Gastroesophageal sphincter (tissue), 4 donors: ENCODE results near the gene DLG3. TPM values are rescaled to one million over a fixed set of nuclear protein-coding genes. Genes with fewer than 3 reads are reported as not detected.

Experiments used
- ATAC-seq: fragments of 150-250 bp; one replicate; pipeline ENCODE4 v1.9.1; 2016; ENCODE audit warnings: mild to moderate bottlenecking, moderate library complexity
- H3K27ac ChIP-seq, 4 donors: fragments of 200-600 bp; sonication (generic) in 3 of 4; 1 replicate in 3 of 4; 2 replicates in 1 of 4; pipeline ENCODE4 v1.5.1; 2016 to 2019
- H3K27me3 ChIP-seq: fragments of 200-600 bp; sonication (generic); one replicate; pipeline ENCODE4 v1.5.1; 2019
- H3K36me3 ChIP-seq, 2 donors: fragments of 200-600 bp; sonication (generic); one replicate each; pipeline ENCODE4 v1.5.1; 2019; ENCODE audit warnings: control low read depth in 1 of 2
- H3K4me1 ChIP-seq, 3 donors: fragments of 200-600 bp; sonication (generic); 1 replicate in 2 of 3; 2 replicates in 1 of 3; pipeline ENCODE4 v1.5.1; 2016 to 2019; ENCODE audit warnings: control low read depth in 2 of 3
- H3K4me3 ChIP-seq, 2 donors: fragments of 200-600 bp; sonication (generic); one replicate each; pipeline ENCODE4 v1.5.1; 2019; ENCODE audit warnings: mild to moderate bottlenecking in 1 of 2, moderate library complexity in 1 of 2
- H3K9me3 ChIP-seq, 3 donors: fragments of 200-600 bp; sonication (generic); one replicate each; pipeline ENCODE4 v1.5.1; 2017 to 2019; ENCODE audit warnings: control low read depth in 2 of 3
- EP300 ChIP-seq: sonication (generic); formaldehyde crosslinking; IDR thresholded peaks from one replicate; pipeline ENCODE4 v1.6.1; 2017; ENCODE audit warnings: antibody characterized with exemption, mild to moderate bottlenecking
- POLR2A ChIP-seq, 2 donors: fragments of 450-650 bp; IDR thresholded peaks; one replicate each; pipeline ENCODE4 v1.6.1; 2017; ENCODE audit warnings: antibody characterized with exemption in 2 of 2, mild to moderate bottlenecking in 2 of 2, moderate library complexity in 1 of 2
- POLR2AphosphoS5 ChIP-seq: sonication (generic); formaldehyde crosslinking; IDR thresholded peaks from one replicate; pipeline ENCODE4 v1.6.1; 2017; ENCODE audit warnings: antibody characterized with exemption
- WGBS, 2 donors: methylation state at CpG; one replicate each; pipeline ENCODE4 v1.1.5; 2018; ENCODE audit warnings: low coverage in 1 of 2; 5-methylcytosine and 5-hydroxymethylcytosine counted together
- total RNA-seq, 4 donors: library from RNA; depleted of rRNA; stranded (reverse); fragments of >200 nt; gene quantifications; one replicate each; pipeline ENCODE4 v1.1.0, GENCODE V29; 2016
- TF ChIP-seq, protein P1 (sequence below), 4 experiments: fragments of 200-600 bp in 2 of 4; fragments of 450-650 bp in 2 of 4; sonication (generic) in 1 of 4; IDR thresholded peaks; one replicate each; pipeline ENCODE4 v1.5.1; 2017 to 2019; ENCODE audit warnings: antibody characterized with exemption in 4 of 4, mild to moderate bottlenecking in 2 of 4, moderate library complexity in 2 of 4

The DLG3 gene
- total RNA-seq, 4 donors from 2014 or later = 22.3 to 46.2 (median 26.8) TPM

GRCh38 chrX:70433848-70434351 is 10.7 kb upstream of the DLG3 start:
- 43% methylated on average over 5 of the region's 37 CpGs; no CpG with 5 or more reads in 1 of the 2 donors for WGBS, 2 donors

GRCh38 chrX:70434352-70434866 is 10.2 kb upstream of the DLG3 start:
- ATAC-seq = peak; percentile 87
- Histone ChIP-seq H3K4me1 (peaks cover 0 to 14% (median 0%) of the 10 kb centered on the region in 3 donors), H3K4me3 (peak overlapping the region; percentile 66 to 71), H3K27ac (peak overlapping the region; percentile 54 to 83 (median 78)), H3K9me3 (no peaks in the 10 kb centered on the region), H3K27me3 (no peaks in the 10 kb centered on the region), H3K36me3 (no peaks in the 10 kb centered on the region)
- TF ChIP-seq, protein P1, sequence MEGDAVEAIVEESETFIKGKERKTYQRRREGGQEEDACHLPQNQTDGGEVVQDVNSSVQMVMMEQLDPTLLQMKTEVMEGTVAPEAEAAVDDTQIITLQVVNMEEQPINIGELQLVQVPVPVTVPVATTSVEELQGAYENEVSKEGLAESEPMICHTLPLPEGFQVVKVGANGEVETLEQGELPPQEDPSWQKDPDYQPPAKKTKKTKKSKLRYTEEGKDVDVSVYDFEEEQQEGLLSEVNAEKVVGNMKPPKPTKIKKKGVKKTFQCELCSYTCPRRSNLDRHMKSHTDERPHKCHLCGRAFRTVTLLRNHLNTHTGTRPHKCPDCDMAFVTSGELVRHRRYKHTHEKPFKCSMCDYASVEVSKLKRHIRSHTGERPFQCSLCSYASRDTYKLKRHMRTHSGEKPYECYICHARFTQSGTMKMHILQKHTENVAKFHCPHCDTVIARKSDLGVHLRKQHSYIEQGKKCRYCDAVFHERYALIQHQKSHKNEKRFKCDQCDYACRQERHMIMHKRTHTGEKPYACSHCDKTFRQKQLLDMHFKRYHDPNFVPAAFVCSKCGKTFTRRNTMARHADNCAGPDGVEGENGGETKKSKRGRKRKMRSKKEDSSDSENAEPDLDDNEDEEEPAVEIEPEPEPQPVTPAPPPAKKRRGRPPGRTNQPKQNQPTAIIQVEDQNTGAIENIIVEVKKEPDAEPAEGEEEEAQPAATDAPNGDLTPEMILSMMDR (IDR thresholded peaks at IDR 0.05) = no peak
- TF ChIP-seq POLR2A (IDR thresholded peaks at IDR 0.05) = no peak
- peak; percentile 34 for TF ChIP-seq POLR2AphosphoS5
- TF ChIP-seq EP300 = no peak
- 0 to 62% methylated on average over 4 to 8 of the region's 45 CpGs for WGBS, 2 donors

More at GRCh38 chrX:70433848-70434351, 10.7 kb upstream of the DLG3 start:
- ATAC-seq = peak; percentile 76
- peaks cover 0 to 14% (median 0%) of the 10 kb centered on the region in 3 donors for H3K4me1 ChIP-seq
- TF ChIP-seq POLR2AphosphoS5 = no peak
- TF ChIP-seq, protein P1 (IDR thresholded peaks at IDR 0.05) = peak; percentile 30 to 80 (median 70)
- H3K4me3 ChIP-seq = peak overlapping the region; percentile 66 to 71
- H3K9me3 ChIP-seq = no peaks in the 10 kb centered on the region
- H3K36me3 ChIP-seq = no peaks in the 10 kb centered on the region
- no peaks in the 10 kb centered on the region for H3K27me3 ChIP-seq
- peak overlapping the region; percentile 54 to 83 (median 78) for H3K27ac ChIP-seq

DNA sequence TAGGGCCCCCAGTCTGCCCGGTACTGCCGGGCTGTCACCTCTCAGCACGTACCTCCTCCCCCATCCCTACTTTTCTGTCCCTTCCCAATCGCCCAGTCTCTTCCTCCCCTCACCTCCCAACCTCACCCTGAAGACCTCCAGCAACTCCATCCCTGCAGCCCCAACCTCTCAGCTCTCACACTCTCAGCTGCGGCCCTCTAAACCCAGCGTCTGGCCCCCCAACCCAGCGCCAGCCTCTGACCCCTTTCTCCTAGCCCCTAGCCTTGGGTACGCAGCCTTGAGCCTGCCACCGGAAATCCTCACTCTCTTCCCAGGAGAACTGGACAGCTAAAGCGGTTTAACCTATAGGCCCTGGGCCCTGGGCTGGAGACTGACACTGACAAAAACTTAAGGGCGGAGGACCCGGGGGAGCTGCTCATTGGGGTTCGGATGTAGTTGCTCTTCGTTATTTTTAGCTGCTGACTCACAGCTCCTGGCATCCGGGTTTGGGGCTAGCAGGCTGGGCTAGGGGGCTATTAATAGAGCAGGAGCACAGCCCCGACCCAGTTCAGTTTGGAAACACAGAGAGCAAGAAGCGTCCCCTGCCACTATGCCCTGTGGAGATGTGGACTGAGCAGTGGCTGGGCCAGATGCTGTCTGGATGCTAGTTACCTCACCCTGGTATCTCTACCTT is 9.6 kb upstream of the DLG3 start:
- H3K36me3 ChIP-seq = no peaks in the 10 kb centered on the region
- no peaks in the 10 kb centered on the region for H3K27me3 ChIP-seq
- H3K4me1 ChIP-seq = peaks cover 0 to 14% (median 0%) of the 10 kb centered on the region in 3 donors
- peak overlapping the region in 3 of 4 donors; percentile 77 to 83 (median 79) for H3K27ac ChIP-seq
- H3K4me3 ChIP-seq = peak overlapping the region; percentile 66 to 71
- WGBS, 2 donors = 8 to 27% methylated on average over 4 to 5 of the region's 17 CpGs
- TF ChIP-seq EP300 (no peak), POLR2AphosphoS5 (no peak), POLR2A (IDR thresholded peaks at IDR 0.05) (no peak)
- TF ChIP-seq, protein P1 (IDR thresholded peaks at IDR 0.05) = no peak
- no peaks in the 10 kb centered on the region for H3K9me3 ChIP-seq
- no peak for ATAC-seq

DNA sequence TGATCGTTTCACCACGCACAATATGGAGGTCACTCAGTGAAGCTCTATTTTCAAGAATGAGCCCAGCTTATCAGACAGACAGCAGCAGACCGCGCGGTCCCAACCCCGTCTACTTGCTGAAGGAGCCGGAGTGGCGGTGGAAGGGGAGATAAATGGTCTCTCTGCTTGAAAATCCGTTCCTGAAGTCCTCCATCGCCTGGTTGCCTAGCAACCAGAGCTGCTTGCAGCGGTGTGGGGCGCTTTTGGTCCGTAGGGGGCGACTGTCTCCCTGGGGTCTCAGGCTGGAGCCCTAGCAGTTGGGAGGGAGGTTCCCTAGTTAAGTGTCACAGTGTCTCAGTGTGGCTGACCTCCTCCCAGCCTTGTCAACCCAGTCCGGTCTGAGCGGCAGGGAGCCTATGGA is 8.3 kb upstream of the DLG3 start:
- Histone ChIP-seq H3K4me3 (no peak overlapping the region), H3K9me3 (no peaks in the 10 kb centered on the region), H3K27ac (no peak overlapping the region), H3K36me3 (no peaks in the 10 kb centered on the region), H3K4me1 (peaks cover 0 to 14% (median 0%) of the 10 kb centered on the region in 3 donors), H3K27me3 (peaks cover 8% of the 10 kb centered on the region)
- no peak for ATAC-seq
- no peak for TF ChIP-seq POLR2A (IDR thresholded peaks at IDR 0.05)
- TF ChIP-seq, protein P1 (IDR thresholded peaks at IDR 0.05) = no peak
- TF ChIP-seq EP300 = no peak
- TF ChIP-seq POLR2AphosphoS5 = no peak
- 70% methylated on average over 2 of the region's 16 CpGs; no CpG with 5 or more reads in 1 of the 2 donors for WGBS, 2 donors
